HuH-7 (cell line): ENCODE data around the gene CLSTN2.

Experiments
- DNase-seq: peaks from one replicate; pipeline ENCODE4 v3.0.0; 2011; ENCODE audit warnings: low spot score

The CLSTN2 gene

GRCh38 chr3:139944256-139944910, 9.4 kb downstream of the CLSTN2 start:
- no peak for DNase-seq

- DNase-seq = no peak
Observed at GRCh38 chr3:139945386-139945785, 10.4 kb downstream of the CLSTN2 start.

- no peak for DNase-seq
Observed at GRCh38 chr3:139945942-139946341, 11.0 kb downstream of the CLSTN2 start.

GRCh38 chr3:139948467-139948866, 13.5 kb downstream of the CLSTN2 start:
- DNase-seq = no peak

GRCh38 chr3:139948898-139949297, 13.9 kb downstream of the CLSTN2 start:
- no peak for DNase-seq

GRCh38 chr3:139953131-139953910, 18.3 kb downstream of the CLSTN2 start:
- no peak for DNase-seq

- no peak for DNase-seq
Observed at GRCh38 chr3:139954146-139954860, 19.3 kb downstream of the CLSTN2 start.

GRCh38 chr3:139957844-139958243, 22.9 kb downstream of the CLSTN2 start:
- no peak for DNase-seq

GRCh38 chr3:139969386-139969785, 34.4 kb downstream of the CLSTN2 start:
- DNase-seq = no peak

GRCh38 chr3:139970526-139970925, 35.5 kb downstream of the CLSTN2 start:
- no peak for DNase-seq

GRCh38 chr3:139974809-139975425, 39.9 kb downstream of the CLSTN2 start:
- no peak for DNase-seq

GRCh38 chr3:139975594-139976365, 40.8 kb downstream of the CLSTN2 start:
- DNase-seq = no peak

- no peak for DNase-seq
Observed at GRCh38 chr3:139978966-139979365, 44.0 kb downstream of the CLSTN2 start.

- DNase-seq = no peak
Observed at GRCh38 chr3:139979991-139980390, 45.0 kb downstream of the CLSTN2 start.

- no peak for DNase-seq
Observed at GRCh38 chr3:139982404-139982803, 47.4 kb downstream of the CLSTN2 start.

GRCh38 chr3:139985576-139985975, 50.6 kb downstream of the CLSTN2 start:
- no peak for DNase-seq

- no peak for DNase-seq
Observed at GRCh38 chr3:139987908-139988307, 52.9 kb downstream of the CLSTN2 start.

GRCh38 chr3:139988472-139989156, 53.6 kb downstream of the CLSTN2 start:
- DNase-seq = no peak

- DNase-seq = no peak
Observed at GRCh38 chr3:139994891-139995290, 59.9 kb downstream of the CLSTN2 start.

- no peak for DNase-seq
Observed at GRCh38 chr3:140004271-140004670, 69.3 kb downstream of the CLSTN2 start.

GRCh38 chr3:140006331-140006730, 71.3 kb downstream of the CLSTN2 start:
- DNase-seq = no peak
